Posterior vena cava (tissue), 2 donors: ENCODE data around the gene FAM168A. TPM values are rescaled to one million over a fixed set of nuclear protein-coding genes. Genes with fewer than 3 reads are reported as not detected.

Source experiments
- DNase-seq: peaks from one replicate; pipeline ENCODE4 v3.0.0-alpha.2; 2020; ENCODE audit warnings: low spot score
- intact Hi-C, 2 donors: fragments of 100-400 bp; cut with DNase I; formaldehyde crosslinking; loops; one replicate each; pipeline versions ENCODE4 v1.14.1 to v1.14.2; 2022 to 2023
- total RNA-seq, 2 donors: library from RNA; stranded (reverse); fragmentation: NEBNext Ultra II Directional; extraction: Animal tissue kit (Norgen Biotek cat#: 25700); gene quantifications; one replicate each; pipeline ENCODE4 v1.2.1, GENCODE V29; 2021
- donor health status: DM: yes; HTN: yes; CAD: no.
- donor health status: DM: yes; HTN: yes; CAD: no.

FAM168A gene
- total RNA-seq, 2 donors from 2014 or later: 32.7 to 38.3 TPM

- no peak for DNase-seq
- intact Hi-C loops: loop anchor here in 1 of 2 donors (10.0 kb wide), 1 partner anchor 240 kb away; no protein-coding TSS in a partner anchor
Measured at GRCh38 chr11:73414977-73415651, 182.8 kb downstream of the FAM168A start.

GRCh38 chr11:73413256-73413655 is 184.7 kb downstream of the FAM168A start:
- intact Hi-C loops: loop anchor here in 1 of 2 donors (10.0 kb wide), 1 partner anchor 242 kb away; no protein-coding TSS in a partner anchor
- DNase-seq: no peak

DNA sequence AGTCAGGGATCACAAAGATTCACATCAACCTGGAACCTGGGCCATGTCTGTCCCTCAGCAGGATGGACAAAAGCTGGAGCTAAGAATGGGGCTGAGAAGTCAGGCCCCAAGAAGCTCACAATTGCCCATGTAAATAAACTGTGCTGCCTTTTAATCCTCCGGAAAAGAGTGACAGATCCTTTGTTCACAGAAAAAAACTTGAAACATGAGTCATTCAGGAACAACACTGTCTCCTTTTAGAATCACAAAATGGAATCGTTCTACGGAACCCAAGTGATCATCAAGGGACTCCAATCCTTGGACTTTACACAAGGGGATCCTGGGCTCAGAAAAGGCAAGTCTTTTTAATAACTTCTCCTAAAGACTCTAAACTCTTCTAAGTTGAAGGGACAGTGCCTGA is 185.6 kb downstream of the FAM168A start:
- intact Hi-C loops: loop anchor here in 1 of 2 donors (10.0 kb wide), 1 partner anchor 242 kb away; no protein-coding TSS in a partner anchor
- DNase-seq: no peak

DNA sequence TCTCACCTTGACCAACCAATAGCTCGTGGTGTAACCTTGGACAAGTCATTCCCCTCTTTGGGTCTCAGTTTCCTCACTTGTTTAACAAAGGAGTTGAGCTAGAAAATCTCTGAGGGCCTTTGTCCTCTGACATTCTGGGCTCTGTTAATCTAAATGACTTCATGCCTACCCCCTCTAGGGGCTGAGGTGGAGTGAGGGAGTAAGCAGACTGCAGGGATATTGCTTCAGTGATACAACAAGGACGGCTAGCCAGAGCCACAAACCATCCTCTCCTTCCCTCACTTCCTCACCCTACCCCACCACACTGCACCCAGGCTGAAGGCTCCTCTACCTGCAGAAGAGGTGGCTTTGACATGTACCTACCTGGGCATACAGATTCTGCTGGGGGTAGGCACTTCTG is 186.9 kb downstream of the FAM168A start:
- DNase-seq: no peak
- intact Hi-C loops: loop anchor here in 1 of 2 donors (1.0 to 10.0 kb wide), 2 partner anchors 21 to 244 kb away; no protein-coding TSS in a partner anchor

DNA sequence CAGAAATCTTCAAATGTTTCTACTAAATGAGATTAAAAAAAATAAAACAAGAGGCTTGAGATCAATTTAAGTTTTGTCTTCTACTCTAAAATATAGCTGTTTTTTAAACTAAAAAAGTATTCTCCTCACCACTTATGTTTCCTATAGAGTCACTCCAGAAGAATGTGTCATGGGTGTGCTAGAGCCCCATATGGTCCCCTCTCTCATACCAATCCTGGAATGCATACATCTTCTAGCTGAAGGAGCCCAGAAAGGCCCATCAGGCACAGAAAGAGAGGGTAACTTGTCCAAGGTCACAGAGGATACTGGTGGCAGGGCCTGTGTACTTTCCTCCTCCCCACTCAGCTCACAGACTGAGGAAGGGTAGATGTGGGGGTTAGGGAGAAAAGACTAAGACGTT is 187.3 kb downstream of the FAM168A start:
- intact Hi-C loops: loop anchor here in 1 of 2 donors (1.0 to 10.0 kb wide), 2 partner anchors 20 to 244 kb away; no protein-coding TSS in a partner anchor

GRCh38 chr11:73409431-73409830 is 188.5 kb downstream of the FAM168A start:
- intact Hi-C loops: no loop called here
- DNase-seq: no peak

More for the DNA sequence above, 187.3 kb downstream of the FAM168A start:
- DNase-seq: no peak

- intact Hi-C loops: no loop called here
- no peak for DNase-seq
Measured at GRCh38 chr11:73406619-73407018, 191.3 kb downstream of the FAM168A start.

- no peak for DNase-seq
- intact Hi-C loops: no loop called here
Measured at GRCh38 chr11:73406131-73406530, 191.8 kb downstream of the FAM168A start.

- no peak for DNase-seq
- intact Hi-C loops: no loop called here
Measured at GRCh38 chr11:73405146-73405510, 192.8 kb downstream of the FAM168A start.

- intact Hi-C loops: loop anchor here in 1 of 2 donors (5.0 kb wide), 1 partner anchor 258 kb away; no protein-coding TSS in a partner anchor
- no peak for DNase-seq
Measured at GRCh38 chr11:73404506-73405145, 193.3 kb downstream of the FAM168A start.

- peak; percentile 90 for DNase-seq
- intact Hi-C loops: loop anchor here in 1 of 2 donors (5.0 kb wide), 1 partner anchor 258 kb away; no protein-coding TSS in a partner anchor
Measured at GRCh38 chr11:73404048-73404447, 193.9 kb downstream of the FAM168A start.

DNA sequence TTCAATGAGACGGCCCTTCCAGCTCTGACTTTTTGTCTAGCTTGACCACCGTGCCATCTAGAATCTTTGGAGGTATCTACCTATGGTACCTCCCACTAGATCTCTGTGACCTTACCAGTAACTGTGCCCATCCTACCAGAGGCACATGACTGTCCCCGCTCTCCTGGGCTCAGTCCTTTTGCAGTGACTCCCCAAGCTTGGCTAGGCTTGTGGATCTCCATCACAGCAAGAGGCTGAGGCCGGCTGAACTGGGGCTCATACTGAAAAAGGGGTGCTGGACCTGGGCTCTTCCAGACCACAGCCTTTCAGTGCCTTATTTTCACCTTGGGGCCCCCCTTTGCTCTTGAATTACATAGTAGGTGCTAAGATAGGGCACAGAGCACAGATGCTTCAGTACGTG is 194.4 kb downstream of the FAM168A start:
- DNase-seq: no peak

DNA sequence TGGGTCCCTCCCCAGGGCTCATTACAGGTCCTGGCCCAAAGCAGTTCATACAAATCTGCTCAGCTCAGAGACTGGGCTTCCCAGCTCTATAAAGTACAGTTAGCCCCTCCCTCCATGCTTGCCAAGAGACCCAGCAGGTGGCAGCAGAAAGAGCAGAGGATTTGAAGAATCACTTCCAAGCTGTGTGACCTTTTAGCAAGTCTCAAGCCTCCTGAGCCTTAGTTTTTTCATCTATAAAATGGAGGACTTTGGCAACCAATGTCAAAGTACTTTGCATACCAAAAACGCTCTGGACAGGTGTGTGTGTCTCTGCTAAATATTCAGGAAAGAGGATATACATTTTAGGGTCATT is 195.1 kb downstream of the FAM168A start:
- no peak for DNase-seq
- intact Hi-C loops: loop anchor here in 1 of 2 donors (5.0 kb wide), 1 partner anchor 259 kb away; no protein-coding TSS in a partner anchor

More for the DNA sequence above, 194.4 kb downstream of the FAM168A start:
- intact Hi-C loops: loop anchor here in 1 of 2 donors (5.0 kb wide), 1 partner anchor 259 kb away; no protein-coding TSS in a partner anchor

DNA sequence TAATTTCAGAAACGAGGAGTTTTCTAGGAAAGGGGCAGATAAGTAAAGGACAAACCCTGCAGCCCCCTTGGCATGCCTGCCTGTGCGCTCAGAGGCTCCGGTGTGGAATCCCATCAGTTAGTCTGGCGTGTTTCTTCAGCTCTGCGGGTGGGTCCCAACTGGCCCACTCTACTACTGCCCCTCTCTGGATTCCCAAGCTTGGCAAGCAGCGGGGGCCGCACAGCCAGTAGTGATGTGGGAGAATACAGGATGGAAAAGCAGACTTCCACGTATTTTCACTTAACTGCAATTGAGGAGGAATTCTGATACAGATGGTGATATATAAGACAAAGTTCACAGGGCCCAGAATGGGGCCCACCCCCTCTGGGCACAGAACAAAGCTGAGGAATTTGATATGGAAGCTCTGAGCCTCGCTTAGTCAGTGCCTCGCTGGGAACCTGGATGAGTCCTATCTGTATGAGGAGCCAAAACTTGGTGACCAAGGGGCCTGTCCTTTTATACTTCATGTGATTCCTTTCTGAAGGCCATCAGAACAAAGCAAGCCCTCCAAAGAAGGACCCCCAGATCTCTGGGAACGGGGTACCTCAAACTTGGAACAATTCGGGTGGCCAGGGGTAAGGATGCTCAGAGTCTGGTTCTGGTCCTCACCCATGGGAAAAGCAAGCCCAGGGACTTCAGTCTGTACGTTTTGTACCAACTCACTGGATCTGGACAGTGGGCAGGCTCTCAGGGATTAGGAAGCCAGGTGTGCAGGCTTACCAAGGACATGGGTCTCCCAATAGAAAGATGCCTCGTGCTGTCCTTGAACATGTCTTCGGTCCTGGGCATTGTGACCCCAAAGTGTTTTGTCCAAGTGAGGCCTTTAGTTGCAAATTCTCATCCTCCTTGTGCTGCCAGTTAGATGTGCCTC is 195.7 kb downstream of the FAM168A start:
- intact Hi-C loops: loop anchor here in 1 of 2 donors (5.0 kb wide), 1 partner anchor 260 kb away; no protein-coding TSS in a partner anchor

DNA sequence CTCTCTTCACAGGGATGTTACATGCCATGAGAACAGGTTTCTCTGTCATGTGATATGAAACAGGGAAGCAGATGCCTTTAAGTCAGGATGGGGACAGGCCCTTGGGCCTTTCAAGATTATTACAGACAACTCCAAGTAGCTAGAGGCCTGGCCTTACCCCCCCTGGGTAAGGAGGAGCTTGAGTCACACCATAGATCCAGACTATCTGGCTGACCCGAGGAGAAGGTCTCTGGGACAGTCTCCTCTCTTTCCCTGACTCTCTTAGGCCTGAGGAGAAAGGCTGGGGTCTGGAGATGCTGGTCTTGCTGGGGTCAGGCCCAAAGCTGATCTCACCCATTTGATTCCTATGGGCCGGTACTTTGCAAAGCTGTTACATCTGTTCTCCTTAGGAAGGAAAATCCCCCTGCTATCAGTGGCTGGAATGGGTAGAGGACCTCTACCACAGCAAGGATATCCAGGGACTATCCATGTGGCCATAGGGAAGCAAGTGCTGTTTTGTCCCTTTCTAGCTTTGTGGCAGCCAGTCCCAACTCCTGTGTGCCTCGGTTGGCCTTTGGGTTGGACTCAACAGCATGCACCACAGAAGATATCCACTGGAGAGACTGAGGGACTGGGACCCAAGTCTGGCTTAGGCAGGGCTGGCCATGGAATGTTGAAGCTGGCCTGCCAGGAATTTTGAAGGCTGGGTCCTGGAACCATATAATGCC is 196.5 kb downstream of the FAM168A start:
- DNase-seq: no peak
- intact Hi-C loops: loop anchor here in 1 of 2 donors (5.0 kb wide), 1 partner anchor 261 kb away; no protein-coding TSS in a partner anchor

More for the DNA sequence above, 195.7 kb downstream of the FAM168A start:
- no peak for DNase-seq

DNA sequence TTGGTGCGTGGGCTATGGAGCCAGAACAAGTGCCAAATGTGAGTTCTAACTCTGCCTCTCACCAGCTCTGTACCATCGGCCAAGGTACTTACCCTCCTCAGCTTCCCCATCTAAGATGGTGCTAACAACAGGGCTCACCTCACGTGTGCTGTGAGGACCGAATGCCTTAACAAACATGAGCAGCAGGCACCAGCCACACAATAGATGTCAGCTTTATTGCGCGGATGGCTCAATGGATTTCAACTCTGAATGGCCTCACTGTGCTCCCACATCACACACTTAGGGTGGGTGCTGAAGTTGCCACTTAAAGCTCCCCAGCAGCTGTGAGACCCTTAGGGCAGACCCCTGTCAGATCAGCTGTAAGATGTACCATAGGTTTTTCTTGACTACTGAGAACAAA is 197.6 kb downstream of the FAM168A start:
- intact Hi-C loops: loop anchor here in 1 of 2 donors (5.0 kb wide), 1 partner anchor 262 kb away; no protein-coding TSS in a partner anchor
- DNase-seq: no peak

- intact Hi-C loops: loop anchor here (5.0 to 10.0 kb wide), 2 partner anchors 95 to 263 kb away; partner anchors contain the start of gene ARHGEF17 (in 2 of the 2)
- DNase-seq: no peak
Measured at GRCh38 chr11:73399636-73400035, 198.3 kb downstream of the FAM168A start.

- DNase-seq: no peak
- intact Hi-C loops: loop anchor here (10.0 kb wide), 1 partner anchor 94 kb away; the partner anchor contains the start of gene ARHGEF17 (in 2 of the 2)
Measured at GRCh38 chr11:73399159-73399590, 198.7 kb downstream of the FAM168A start.
